ENCODE measurements around the gene SLC44A3.

The SLC44A3 gene

GRCh38 chr1:94925561-94926125, 105.5 kb downstream of the SLC44A3 start (continued):
- TF ChIP-seq GLIS1 (tag by site-specific recombination; IDR thresholded peaks at IDR 0.05) (peak; percentile 89), ZNF530 (tag by site-specific recombination; IDR thresholded peaks at IDR 0.05; ENCODE audit: low read depth) (no peak), KLF8 (tag by site-specific recombination; IDR thresholded peaks at IDR 0.05) (0 out of 2 replicates have a peak, but pooled peaks have one; percentile 49), GFI1B (tag by site-specific recombination; IDR thresholded peaks at IDR 0.05) (no peak), PRDM1 (tag by site-specific recombination; IDR thresholded peaks at IDR 0.05) (peak; percentile 11; the same call in 1 of the 2 replicates), ZBTB48 (tag by site-specific recombination; IDR thresholded peaks at IDR 0.05) (no peak), ZNF391 (tag by site-specific recombination; IDR thresholded peaks at IDR 0.05; ENCODE audit: borderline replicate concordance, low read depth) (peak; percentile 58; the same call in 1 of the 2 replicates), ZNF76 (tag by site-specific recombination; IDR thresholded peaks at IDR 0.05; ENCODE audit: borderline replicate concordance, low read depth) (peak; percentile 36; the same call in 1 of the 2 replicates), ZBTB11 (tag by site-specific recombination; conservative IDR thresholded peaks at IDR 0.05; ENCODE audit: low read depth) (peak; percentile 12; the same call in 1 of the 2 replicates)

GRCh38 chr1:94926126-94926914, 106.2 kb downstream of the SLC44A3 start:
- POLR2A ChIA-PET = interaction anchor here (0.6 to 2.4 kb wide), 9 partner anchors 9 to 308 kb away, joined by 3 to 15 read pairs (median 4); partner anchors contain the start of gene RWDD3
- no peak for TF ChIP-seq ZEB2 (tag by site-specific recombination; IDR thresholded peaks at IDR 0.05)
- no peak for TF ChIP-seq ZNF426 (tag by site-specific recombination; IDR thresholded peaks at IDR 0.05)
- no peak for TF ChIP-seq ZNF155 (tag by site-specific recombination; IDR thresholded peaks at IDR 0.05)
- TF ChIP-seq ZNF354C (tag by site-specific recombination; IDR thresholded peaks at IDR 0.05; ENCODE audit: borderline replicate concordance, low read depth) = no peak
- no peak for TF ChIP-seq ATF2 (tag by site-specific recombination; IDR thresholded peaks at IDR 0.05; ENCODE audit: low read depth)
- TF ChIP-seq HOXC10 (CRISPR knock-in tag; IDR thresholded peaks at IDR 0.05) = no peak
- TF ChIP-seq ZNF488 (tag by site-specific recombination; IDR thresholded peaks at IDR 0.05) = no peak; the same call in 1 of the 2 replicates
- TF ChIP-seq GLIS2 (tag by site-specific recombination; IDR thresholded peaks at IDR 0.05) = 0 out of 2 replicates have a peak, but pooled peaks have one; percentile 17
- no peak for TF ChIP-seq ZNF768 (tag by site-specific recombination; IDR thresholded peaks at IDR 0.05)
- TF ChIP-seq ZBTB1 (tag by site-specific recombination; IDR thresholded peaks at IDR 0.05) = no peak
- TF ChIP-seq ZNF626 (tag by site-specific recombination; IDR thresholded peaks at IDR 0.05) = no peak
- TF ChIP-seq IKZF3 (tag by site-specific recombination; IDR thresholded peaks at IDR 0.05) = no peak
- TF ChIP-seq ZFHX2 (tag by site-specific recombination; conservative IDR thresholded peaks at IDR 0.05) = no peak
- no peak for TF ChIP-seq ZNF423 (tag by site-specific recombination; IDR thresholded peaks at IDR 0.05)
- no peak; the same call in 1 of the 2 replicates for TF ChIP-seq ZNF394 (tag by site-specific recombination; IDR thresholded peaks at IDR 0.05; ENCODE audit: borderline replicate concordance)
- TF ChIP-seq OSR2 (tag by site-specific recombination; IDR thresholded peaks at IDR 0.05) = peak; percentile 35
- no peak for TF ChIP-seq ZNF280C (tag by site-specific recombination; IDR thresholded peaks at IDR 0.05)
- no peak for TF ChIP-seq FEZF1 (tag by site-specific recombination; IDR thresholded peaks at IDR 0.05)
- no peak for TF ChIP-seq ZNF830 (tag by site-specific recombination; IDR thresholded peaks at IDR 0.05; ENCODE audit: low read depth)

More at GRCh38 chr1:94926126-94926914, 106.2 kb downstream of the SLC44A3 start:
- Histone ChIP-seq H3K9me3 (ENCODE audit: control insufficient read depth, insufficient read depth, low read depth, low read length) (no peaks in the 10 kb centered on the region), H3K27ac (ENCODE audit: extremely low read depth, low read depth, low read length) (peak overlapping the region; percentile 97), H3K36me3 (ENCODE audit: control insufficient read depth in 2 of 2, insufficient read depth in 1 of 2, low read length in 2 of 2) (no peaks in the 10 kb centered on the region), H3K4me3 (ENCODE audit: low read depth, low read length) (peak overlapping the region; percentile 82), H3K4me1 (ENCODE audit: control insufficient read depth, insufficient read depth, low read length) (peaks cover 27% of the 10 kb centered on the region)
- CTCF ChIA-PET = interaction anchor here (1.3 to 2.2 kb wide), 4 partner anchors 60 to 115 kb away, joined by 3 to 15 read pairs (median 9); no protein-coding TSS in a partner anchor
